Osteoblast (primary cell): ENCODE results near the gene PNPLA6. TPM values are rescaled to one million over a fixed set of nuclear protein-coding genes. Genes with fewer than 3 reads are reported as not detected.
"Not testable (repeated sequence)": the region's sequence is repeated elsewhere in the genome, so short reads cannot be mapped to it uniquely, and the experiment has no call there.

Experiments used
- DNase-seq: peaks from one replicate; pipeline ENCODE4 v3.0.0; 2011; ENCODE audit warnings: low spot score, mixed read lengths; ENCODE audit not compliant: insufficient read length; ENCODE audit errors: missing footprints
- H2AFZ ChIP-seq: 2 replicates; pipeline ENCODE4 v1.6.0; 2011; ENCODE audit warnings: mild to moderate bottlenecking, low read length
- H3K27ac ChIP-seq: 2 replicates; pipeline ENCODE4 v1.5.1; 2011; ENCODE audit warnings: mild to moderate bottlenecking, low read depth, low read length, moderate library complexity
- H3K27me3 ChIP-seq: 2 replicates; pipeline ENCODE4 v1.6.0; 2012; ENCODE audit warnings: mild to moderate bottlenecking, control low read depth, inconsistent platforms, low read length, moderate library complexity; ENCODE audit not compliant: insufficient read depth
- H3K36me3 ChIP-seq: 2 replicates; pipeline ENCODE4 v1.5.1; 2011; ENCODE audit warnings: mild to moderate bottlenecking, low read length, control low read depth, moderate library complexity; ENCODE audit not compliant: insufficient read depth
- H3K4me1 ChIP-seq: 2 replicates; pipeline ENCODE4 v1.5.1; 2011; ENCODE audit warnings: mild to moderate bottlenecking, low read length, control low read depth, moderate library complexity; ENCODE audit not compliant: insufficient read depth
- H3K4me2 ChIP-seq: 2 replicates; pipeline ENCODE4 v1.6.0; 2011; ENCODE audit warnings: mild to moderate bottlenecking, low read length; ENCODE audit not compliant: insufficient read depth
- H3K4me3 ChIP-seq: fragments of 200-600 bp; sonication (generic); 3 replicates; pipeline ENCODE4 v1.5.1; 2012; ENCODE audit warnings: mild to moderate bottlenecking, low read length, inconsistent platforms; ENCODE audit not compliant: insufficient read depth
- H3K79me2 ChIP-seq: 2 replicates; pipeline ENCODE4 v1.6.0; 2012; ENCODE audit warnings: mild to moderate bottlenecking, low read length, control low read depth, inconsistent platforms; ENCODE audit not compliant: insufficient read depth
- H3K9me3 ChIP-seq: 2 replicates; pipeline ENCODE4 v1.5.1; 2011; ENCODE audit warnings: low read depth, low read length, control low read depth
- H4K20me1 ChIP-seq: 2 replicates; pipeline ENCODE4 v1.6.0; 2012; ENCODE audit warnings: mild to moderate bottlenecking, low read length, control low read depth; ENCODE audit not compliant: insufficient read depth
- CTCF ChIP-seq: IDR thresholded peaks from 2 replicates; pipeline ENCODE4 v1.5.1; 2011; ENCODE audit warnings: mild to moderate bottlenecking, low read depth, low read length, moderate library complexity; ENCODE audit errors: extremely low read depth
- total RNA-seq: library from RNA; depleted of rRNA; stranded (reverse); fragments of >200 nt; gene quantifications from 2 replicates; pipeline ENCODE4 v1.2.3, GENCODE V29; 2012

PNPLA6 gene
- total RNA-seq, 1 donor = 83.6 TPM

- Histone ChIP-seq H3K9me3 (no peaks in the 10 kb centered on the region), H3K4me3 (no peak overlapping the region), H3K27me3 (no peaks in the 10 kb centered on the region), H3K4me2 (no peak overlapping the region), H4K20me1 (peaks cover 3% of the 10 kb centered on the region), H3K27ac (no peak overlapping the region), H3K79me2 (no peaks in the 10 kb centered on the region), H3K36me3 (peaks cover 4% of the 10 kb centered on the region), H3K4me1 (no peaks in the 10 kb centered on the region), H2AFZ (no peak overlapping the region)
- peak; percentile 74 for DNase-seq
- no peak for TF ChIP-seq CTCF
Measured at GRCh38 chr19:7565332-7565731, 29.8 kb downstream of the PNPLA6 start.

GRCh38 chr19:7570761-7571160 is 35.2 kb downstream of the PNPLA6 start:
- no peak overlapping the region for H3K4me3 ChIP-seq
- no peak overlapping the region for H3K4me2 ChIP-seq
- H2AFZ ChIP-seq = no peak overlapping the region

GRCh38 chr19:7575434-7576040 is 40.0 kb downstream of the PNPLA6 start:
- Histone ChIP-seq H3K27me3 (no peaks in the 10 kb centered on the region), H3K4me1 (no peaks in the 10 kb centered on the region), H3K4me2 (no peak overlapping the region), H3K36me3 (no peaks in the 10 kb centered on the region), H3K9me3 (no peaks in the 10 kb centered on the region), H2AFZ (no peak overlapping the region), H3K79me2 (no peaks in the 10 kb centered on the region), H3K4me3 (no peak overlapping the region), H4K20me1 (no peaks in the 10 kb centered on the region), H3K27ac (no peak overlapping the region)
- TF ChIP-seq CTCF = no peak
- DNase-seq = peak; percentile 19

More at GRCh38 chr19:7570761-7571160, 35.2 kb downstream of the PNPLA6 start:
- H3K9me3 ChIP-seq = no peaks in the 10 kb centered on the region
- H3K36me3 ChIP-seq = no peaks in the 10 kb centered on the region
- no peak for TF ChIP-seq CTCF
- H3K27ac ChIP-seq = no peak overlapping the region
- no peaks in the 10 kb centered on the region for H3K79me2 ChIP-seq
- DNase-seq = no peak
- no peaks in the 10 kb centered on the region for H4K20me1 ChIP-seq
- no peaks in the 10 kb centered on the region for H3K27me3 ChIP-seq
- no peaks in the 10 kb centered on the region for H3K4me1 ChIP-seq

GRCh38 chr19:7577422-7577821 is 41.9 kb downstream of the PNPLA6 start:
- not testable (repeated sequence) for DNase-seq, H3K36me3 ChIP-seq, H3K4me1 ChIP-seq, H3K4me2 ChIP-seq, H3K27ac ChIP-seq, H3K27me3 ChIP-seq, H3K4me3 ChIP-seq, H4K20me1 ChIP-seq, H2AFZ ChIP-seq, H3K9me3 ChIP-seq, H3K79me2 ChIP-seq
